GM21447 (cell line): ENCODE data around the gene RAB9A.
"Not testable (repeated sequence)": the region's sequence is repeated elsewhere in the genome, so short reads cannot be mapped to it uniquely, and the experiment has no call there.

Experiments used
- ATAC-seq: cut with Tn5 transposase; IDR thresholded peaks from one replicate; pipeline ENCODE4 v1.9.1; 2021; ENCODE audit not compliant: unreplicated experiment

RAB9A gene, protein sequence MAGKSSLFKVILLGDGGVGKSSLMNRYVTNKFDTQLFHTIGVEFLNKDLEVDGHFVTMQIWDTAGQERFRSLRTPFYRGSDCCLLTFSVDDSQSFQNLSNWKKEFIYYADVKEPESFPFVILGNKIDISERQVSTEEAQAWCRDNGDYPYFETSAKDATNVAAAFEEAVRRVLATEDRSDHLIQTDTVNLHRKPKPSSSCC

DNA sequence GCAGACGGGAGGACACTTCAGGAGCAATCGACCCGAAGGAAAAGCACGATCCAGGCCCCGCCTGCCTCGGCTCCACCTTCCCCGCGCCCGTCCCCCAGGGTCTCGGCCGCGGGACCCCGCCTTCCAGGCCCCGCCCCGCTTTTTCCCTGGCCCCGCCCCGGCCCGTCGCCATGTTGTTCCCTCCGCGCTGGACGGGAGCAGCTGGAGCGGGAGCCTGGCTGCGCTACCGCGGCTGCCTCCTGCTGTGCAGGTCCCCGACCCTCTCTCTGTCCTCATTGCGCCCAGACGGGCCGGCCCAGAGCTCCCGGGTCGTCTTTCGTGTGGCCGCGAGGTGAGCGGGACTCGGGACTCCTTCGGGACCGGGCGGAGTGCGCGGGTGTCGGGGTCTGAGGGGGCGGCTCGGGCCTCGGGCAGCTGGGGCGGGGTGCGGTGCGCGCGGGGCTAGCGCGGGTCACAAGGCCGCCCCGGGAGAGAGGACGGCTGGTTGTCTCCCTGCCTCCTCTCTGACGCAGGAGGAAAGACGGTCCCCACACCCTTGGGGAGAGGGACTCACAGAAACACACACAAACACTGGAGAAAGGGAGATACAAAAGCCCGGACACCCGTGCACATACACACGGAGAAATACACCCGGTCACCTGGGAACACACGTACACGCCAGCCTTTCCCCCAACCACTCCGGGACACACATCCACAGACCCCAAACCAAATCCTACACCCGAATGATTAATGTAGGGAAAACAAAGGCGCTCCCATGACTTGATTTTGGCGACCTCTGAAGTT, at the start of gene RAB9A:
Gene RAB9A, plus strand, starts transcription at position 171 of the 783 bp plus-strand sequence. CDS start 19,619 bp downstream, outside the sequence.
- ATAC-seq, result peak; percentile 68

DNA sequence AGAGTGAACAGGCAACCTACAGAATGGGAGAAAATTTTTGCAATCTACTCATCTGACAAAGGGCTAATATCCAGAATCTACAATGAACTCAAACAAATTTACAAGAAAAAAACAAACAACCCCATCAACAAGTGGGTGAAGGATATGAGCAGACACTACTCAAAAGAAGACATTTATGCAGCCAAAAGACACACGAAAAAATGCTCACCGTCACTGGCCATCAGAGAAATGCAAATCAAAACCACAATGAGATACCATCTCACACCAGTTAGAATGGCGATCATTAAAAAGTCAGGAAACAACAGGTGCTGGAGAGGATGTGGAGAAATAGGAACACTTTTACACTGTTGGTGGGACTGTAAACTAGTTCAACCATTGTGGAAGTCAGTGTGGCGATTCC, 47.2 kb upstream of the RAB9A start:
- ATAC-seq, result not testable (repeated sequence)

DNA sequence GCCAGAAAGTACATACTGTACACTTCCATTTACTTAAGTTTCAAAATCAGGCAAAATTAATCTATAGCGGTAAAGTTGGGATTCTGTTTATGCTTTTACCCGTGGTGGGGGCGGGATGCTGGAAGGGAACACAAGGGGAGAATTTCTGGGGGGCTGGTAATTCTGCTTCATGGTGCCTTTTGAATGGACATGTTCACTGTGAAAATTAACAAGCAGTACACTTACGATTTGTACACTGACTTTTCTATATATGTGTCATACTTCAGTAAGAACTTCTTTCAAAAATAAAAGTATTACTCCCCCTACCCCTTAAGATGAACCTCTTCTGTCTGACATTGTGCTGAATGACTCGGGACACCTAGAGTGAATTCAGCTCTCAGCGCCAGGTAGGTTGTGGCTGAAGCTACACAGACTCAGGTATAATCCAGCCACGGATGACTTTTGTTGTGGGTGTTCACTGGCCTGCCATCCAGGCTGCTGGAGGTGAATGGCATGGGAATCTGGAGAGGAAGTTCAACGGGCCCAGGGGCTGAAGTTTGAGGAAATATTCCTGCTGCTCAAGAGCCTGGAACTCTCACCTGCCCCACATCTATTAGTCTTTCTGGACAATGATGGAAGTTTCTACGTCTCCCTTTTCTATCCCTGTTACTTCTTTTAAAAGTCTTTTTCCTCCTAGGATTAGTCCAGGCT, 43.3 kb upstream of the RAB9A start:
- no peak for ATAC-seq

DNA sequence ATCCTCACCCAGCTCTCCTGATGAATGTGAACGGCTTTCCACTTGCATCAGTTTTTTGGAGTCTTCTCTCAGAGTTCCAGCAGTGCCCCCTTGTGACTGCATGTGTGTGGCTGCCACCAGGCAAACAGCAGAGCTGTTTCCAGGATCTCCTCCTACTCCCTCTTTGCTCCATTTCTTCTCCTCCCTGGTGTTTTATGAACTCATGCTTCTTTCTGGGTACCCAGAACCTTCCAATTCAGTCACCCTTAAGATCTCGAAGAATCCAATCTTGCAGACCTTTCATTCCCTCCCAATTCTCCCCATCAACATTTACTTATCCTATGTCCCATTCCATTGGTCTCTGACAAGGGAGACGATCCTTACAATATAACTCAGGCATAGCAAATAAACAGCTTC, 42.8 kb upstream of the RAB9A start:
- no peak for ATAC-seq

DNA sequence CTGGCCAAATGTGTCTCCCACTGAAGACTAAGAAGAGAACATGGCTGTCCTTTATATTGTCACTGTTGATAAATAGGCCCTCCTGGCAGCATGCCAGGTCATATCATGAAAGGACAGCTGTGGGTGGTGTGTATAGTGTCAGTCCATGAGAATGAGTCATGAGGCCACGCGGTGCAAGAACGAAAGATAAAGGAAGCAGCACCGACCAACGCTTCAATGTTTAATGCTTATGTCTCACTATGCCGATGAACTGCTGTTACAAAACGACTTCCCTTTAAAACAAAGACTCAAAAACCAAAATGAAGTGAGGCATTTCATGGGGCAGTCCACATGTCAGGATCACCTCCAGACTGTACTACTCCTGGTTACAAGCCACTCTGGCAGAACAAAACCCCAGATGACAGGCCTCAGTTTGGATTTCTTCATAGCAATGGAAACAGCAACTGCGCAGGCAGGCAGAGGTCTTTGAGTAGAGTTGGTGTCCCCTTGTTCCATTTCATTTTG, 41.2 kb upstream of the RAB9A start:
- ATAC-seq, result no peak

DNA sequence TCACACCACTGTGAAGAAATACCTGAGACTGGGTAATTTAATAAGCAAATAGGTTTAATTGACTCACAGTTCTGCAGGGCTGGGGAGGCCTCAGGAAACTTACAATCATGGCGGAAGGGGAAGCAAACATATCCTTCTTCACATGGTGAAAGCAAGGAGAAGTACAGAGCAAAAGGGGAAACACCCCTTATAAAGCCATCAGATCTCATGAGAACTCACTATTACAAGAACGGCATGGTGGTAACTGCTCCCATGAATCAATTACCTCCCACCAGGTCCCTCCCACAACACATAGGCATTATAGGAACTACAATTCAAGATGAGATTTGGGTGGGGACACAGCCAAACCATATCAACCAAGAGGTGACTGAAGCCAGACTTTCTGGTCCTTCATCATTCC, 40.6 kb upstream of the RAB9A start:
- not testable (repeated sequence) for ATAC-seq

DNA sequence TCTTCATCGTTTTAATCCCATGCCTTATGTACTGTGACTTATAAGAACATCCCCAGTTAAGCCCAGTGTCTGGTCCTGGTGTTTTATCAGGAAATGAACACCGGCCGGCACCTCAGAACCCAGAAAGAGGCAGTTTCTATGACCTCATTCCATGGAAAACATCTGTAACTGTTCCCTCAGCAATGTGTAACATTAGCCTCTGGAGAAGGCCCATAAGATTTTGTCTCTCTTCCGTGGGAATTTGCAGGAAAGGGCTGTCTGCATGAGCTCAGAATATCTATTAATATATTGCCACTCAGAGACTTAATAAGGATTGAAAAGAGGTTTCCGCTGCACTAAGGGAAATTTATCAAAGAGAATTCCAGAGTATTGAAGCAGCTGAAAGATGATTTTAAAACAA, 39.1 kb upstream of the RAB9A start:
- ATAC-seq, result no peak

DNA sequence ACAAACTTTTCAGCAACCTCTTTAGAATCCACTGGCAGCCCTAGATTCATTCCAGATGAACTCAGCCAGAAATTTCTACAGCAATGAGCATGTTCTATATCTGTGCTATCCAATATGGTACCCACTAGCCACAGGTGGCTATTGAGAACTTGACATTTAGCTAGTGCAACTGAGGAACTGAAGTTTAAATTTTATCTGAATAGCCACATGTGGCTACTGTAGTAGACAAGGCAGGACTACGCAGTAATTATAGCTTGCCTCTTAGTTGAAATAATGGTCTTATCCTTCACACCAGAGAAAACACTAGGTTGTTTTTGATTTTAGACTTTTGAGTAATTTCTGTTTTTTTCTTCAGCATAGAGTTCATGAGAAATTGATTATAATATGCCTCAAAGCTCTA, 38.6 kb upstream of the RAB9A start:
- no peak for ATAC-seq

DNA sequence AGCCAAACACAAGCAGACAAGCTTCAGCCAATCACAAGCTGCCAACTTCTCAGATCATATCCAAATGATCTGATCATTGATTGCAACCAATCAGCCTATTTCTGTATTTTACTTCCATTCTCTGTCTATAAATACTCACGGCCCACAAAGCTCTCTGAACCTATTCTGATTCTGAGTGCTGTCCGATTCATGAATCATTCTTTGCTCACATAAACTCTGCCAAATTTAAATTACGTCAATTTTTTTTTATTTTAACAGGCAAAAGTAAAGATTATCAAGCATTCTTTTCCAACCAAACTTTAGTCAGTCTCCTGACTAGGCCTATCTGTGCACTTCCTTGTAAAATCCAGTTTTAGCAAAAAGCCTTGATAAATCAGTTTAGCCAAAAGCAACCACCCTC, 37.8 kb upstream of the RAB9A start:
- ATAC-seq, result no peak

DNA sequence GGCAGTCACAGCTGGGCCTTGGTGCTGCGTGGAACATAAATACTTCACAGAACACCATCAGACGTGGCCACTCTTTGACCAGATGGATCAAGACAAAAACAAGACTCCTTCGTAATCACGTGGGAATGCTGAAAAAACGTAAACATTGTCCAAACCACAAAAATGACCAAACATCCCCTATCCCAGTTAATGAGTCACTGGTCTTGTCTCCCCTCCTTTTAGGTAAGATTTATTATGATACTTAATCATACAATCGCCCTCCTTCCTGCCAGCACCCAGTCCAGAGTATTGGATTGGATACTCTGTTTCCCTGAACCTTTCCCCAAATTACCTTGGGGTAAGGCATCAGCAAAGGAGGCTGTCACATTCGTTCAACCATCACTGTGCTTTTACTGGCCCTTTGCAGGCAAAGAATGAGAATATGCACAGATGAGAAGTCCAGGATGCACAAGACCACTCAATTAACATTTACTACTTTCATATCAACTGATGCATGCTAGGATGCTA, 36.6 kb upstream of the RAB9A start:
- no peak for ATAC-seq

DNA sequence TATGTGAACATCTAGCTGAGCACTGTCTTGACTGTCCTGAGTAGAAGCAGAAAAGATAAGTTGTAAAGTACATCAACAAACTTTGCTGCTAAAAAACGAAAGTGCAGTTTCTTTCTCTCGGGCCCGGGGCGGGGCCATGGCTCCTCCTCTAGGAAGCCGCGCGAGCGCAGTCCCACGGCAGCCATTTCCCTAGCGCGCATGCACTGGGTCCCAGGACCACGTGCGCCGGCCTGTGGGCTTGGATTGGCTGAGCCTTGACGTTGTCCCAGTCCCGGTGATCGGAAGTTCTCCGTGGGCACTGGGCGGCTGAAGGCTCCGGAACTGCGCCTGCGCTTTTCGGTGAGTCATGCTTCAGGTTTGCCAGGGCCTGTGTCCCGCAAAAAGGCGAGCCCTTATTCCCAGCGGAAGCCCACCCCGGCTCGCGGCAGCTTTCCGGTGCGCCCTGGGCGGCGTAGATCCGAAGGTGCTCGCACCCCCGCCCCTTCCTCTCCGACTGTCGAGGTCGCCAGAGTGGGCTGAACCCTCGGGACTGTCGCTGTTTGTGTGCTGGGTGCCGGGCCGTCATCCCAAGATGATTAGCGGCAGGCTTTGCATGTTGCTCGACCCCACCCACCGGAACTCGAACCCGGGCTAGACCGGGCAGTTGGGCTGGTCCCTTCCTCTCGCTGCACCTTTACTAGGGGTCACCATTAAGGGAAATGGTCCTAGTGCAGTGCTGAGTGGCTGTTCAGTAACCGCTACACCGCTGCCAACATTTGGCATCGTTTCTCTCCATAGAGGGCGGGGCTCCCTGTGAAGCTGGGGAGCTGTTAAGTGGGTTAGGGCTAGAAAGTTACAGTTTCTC, 35.9 kb upstream of the RAB9A start, which contains the start of gene TCEANC:
Gene TCEANC, plus strand, starts transcription at position 292 of the 844 bp plus-strand sequence. CDS start 9,368 bp downstream, outside the sequence.
- peak; percentile 92 for ATAC-seq

DNA sequence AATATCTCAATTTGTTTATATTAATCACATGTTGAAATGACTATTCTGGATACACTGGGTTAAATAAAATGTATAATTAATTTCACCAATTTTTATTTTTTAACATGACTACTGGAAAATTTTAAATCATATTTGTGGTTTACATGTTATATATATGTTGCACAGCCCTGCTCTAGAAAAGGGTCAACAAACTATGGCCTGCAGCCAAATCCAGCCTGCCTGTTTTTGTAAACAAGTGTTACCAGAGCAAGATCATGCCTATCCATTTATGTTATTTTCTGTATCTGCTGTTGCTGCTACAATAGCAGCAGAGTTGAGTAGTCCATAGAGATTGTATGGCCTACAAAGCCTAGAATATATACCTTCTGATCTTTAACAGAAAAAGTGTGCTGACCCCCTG, 34.8 kb upstream of the RAB9A start:
- no peak for ATAC-seq

DNA sequence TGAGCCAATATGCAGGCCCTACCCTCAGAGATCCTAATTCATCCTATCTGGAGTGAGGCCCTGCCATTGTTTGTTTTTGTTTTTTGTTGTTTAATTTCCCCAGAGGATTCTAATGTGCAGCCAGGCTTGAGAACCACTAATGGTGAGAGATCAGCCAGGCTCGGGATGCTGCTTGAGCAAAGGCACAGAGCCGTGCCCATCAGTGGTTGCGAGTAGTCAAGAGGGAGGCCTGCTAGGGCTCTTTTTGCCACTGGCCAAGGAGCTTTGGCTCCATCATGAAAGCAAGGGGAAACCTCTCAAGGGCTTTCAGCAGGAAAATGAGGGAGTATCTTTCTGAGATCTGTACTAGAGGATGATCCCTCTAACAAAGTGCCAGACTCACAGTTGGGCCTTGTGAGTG, 33.3 kb upstream of the RAB9A start:
- ATAC-seq, result no peak

DNA sequence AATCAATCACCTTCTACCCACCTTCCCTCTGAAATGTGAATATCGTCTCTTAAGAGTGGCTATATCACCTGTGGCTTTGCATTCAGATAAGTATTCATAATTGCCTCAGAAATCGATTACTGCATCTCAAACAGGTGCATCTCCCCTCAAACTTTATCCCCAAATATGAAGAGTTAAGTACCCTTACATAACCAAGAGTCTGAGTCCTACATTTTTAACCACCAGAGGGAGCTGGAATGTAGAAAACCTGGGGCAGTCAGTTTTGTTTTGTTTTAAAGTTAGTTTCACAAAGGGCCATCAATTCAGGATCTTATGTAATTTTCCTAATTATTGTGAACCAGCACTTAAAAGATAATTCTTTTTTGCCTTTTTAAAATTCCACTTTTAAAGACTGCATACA, 30.3 kb upstream of the RAB9A start:
- ATAC-seq, result no peak

DNA sequence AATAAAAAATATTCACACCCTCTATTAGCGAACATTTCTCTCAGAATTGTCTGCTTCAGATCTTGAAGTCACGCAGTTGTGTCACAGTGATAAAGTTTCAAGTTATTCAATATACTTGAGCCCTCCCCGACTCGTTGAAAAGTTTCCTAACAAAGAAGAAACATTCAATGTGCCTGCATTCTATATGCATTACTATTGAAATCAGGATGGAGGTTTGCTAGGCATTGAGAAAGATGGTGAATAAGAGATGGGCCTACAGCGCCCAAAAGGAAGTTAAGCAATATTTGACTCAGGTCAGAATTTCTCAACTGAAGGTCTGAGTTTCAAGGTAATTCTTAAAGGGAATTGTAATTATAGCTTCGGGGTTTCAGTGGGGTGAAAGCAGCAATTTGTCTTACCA, 29.9 kb upstream of the RAB9A start:
- no peak for ATAC-seq

DNA sequence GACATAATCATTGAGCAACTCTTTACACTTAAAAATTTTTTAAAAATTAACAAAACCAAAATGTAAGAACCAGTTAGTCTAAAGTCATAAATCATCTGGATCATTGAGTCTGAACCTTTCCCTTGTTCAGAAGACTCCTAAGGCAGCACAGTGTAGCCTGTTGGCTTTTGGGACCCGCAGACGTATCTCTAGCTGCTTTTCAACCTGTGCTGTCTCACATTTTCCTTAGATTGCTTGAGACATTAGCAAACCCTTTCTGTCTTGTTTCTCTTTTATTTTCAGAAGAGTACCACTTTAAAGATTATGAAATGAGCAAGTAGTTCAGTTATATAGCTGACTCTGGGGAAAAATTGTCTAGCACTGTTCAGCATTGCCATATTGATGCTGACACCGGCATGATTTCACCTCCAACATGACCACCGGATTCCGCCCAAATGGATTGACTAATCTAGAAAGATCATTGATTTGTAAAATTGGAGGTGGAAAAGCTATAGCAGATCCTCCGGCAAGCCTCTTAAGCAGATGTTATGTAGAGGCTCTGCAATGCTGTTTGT, 27.1 kb upstream of the RAB9A start:
- ATAC-seq, result no peak

DNA sequence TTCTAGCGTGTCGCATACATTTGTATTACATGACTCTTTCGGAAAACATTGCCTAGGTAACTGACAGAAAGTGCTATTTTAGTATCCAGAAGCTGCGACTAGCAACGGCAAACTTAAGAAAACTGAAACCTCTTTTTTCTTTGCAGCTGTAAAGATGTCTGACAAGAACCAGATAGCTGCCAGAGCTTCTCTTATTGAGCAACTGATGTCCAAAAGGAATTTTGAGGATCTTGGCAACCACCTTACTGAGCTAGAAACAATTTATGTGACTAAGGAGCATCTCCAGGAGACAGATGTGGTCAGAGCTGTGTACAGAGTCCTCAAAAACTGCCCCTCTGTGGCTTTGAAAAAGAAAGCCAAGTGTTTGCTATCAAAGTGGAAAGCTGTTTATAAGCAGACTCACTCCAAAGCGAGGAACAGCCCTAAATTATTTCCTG, 26.6 kb upstream of the RAB9A start:
- ATAC-seq, result no peak

DNA sequence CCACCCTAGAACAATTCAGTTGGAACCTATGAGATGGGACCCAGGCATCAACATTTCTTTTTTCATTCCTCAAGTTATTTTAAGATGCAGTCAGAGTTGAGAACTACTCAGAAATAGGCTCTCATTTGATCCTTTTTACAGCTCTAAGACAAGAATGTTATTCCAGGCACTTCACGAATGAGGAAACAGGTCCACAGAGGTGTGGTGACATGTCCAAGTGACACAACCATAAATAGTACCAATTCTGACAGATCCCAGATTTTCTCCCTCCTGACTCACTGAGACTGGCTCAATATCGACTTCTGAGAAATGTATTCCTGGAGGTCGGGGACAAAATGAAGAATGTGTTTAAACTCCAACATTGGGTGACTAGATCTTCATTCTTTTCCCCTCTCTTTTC, 24.9 kb upstream of the RAB9A start:
- no peak for ATAC-seq

DNA sequence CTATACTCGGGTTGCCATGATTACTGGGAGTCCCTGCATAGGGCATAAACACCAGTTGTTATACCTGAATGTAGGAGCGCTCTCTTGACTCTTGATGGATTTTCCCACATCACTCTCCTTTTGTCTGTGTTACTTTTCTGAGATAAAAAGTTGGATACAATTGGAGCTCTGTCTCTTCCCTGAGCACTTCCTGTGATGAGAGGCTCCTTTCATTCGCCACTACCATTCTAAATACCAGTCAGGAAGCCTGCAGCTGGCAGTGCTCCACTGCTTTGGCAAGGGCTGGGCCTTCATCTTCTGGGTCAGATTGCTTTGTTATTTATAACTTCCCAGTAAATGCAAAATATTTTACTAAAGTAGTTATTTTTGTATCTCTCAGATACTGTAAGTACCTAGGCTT, 22.1 kb upstream of the RAB9A start:
- ATAC-seq, result no peak

DNA sequence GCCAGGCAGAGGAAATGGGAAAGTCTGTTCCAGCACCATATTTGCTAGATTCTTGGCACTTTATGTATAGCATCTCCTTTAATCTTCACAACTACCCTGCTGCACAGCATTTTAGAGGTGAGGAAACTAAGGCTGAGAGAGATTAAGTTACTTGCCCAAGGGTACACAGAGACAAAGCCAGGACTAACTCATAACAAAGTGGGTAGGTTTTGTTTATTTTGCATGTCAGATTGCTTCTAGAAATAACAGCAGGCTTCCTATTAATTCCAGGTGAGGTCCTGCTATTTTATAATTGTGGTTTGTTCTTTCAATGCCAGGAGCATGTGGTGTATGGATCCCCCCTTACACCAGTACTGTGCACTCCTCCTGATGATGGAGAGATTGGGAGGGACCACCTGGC, 21.0 kb upstream of the RAB9A start:
- ATAC-seq, result no peak
